Smooth muscle cell (in vitro differentiated cells): ENCODE measurements around the gene USP31. TPM values are rescaled to one million over a fixed set of nuclear protein-coding genes. Genes with fewer than 3 reads are reported as not detected.

Source experiments
- DNase-seq: peaks from one replicate; lab custom pipeline; 2025; ENCODE audit not compliant: unreplicated experiment; lab: John Stamatoyannopoulos, UW
- H2AFZ ChIP-seq: fragments of 200-600 bp; sonication (generic); 2 replicates; pipeline ENCODE4 v1.6.0; 2016; ENCODE audit warnings: antibody characterized with exemption, low read depth, mild to moderate bottlenecking
- H3F3A ChIP-seq: fragments of 200-600 bp; sonication (generic); 2 replicates; pipeline ENCODE4 v1.6.0; 2017; ENCODE audit warnings: antibody characterized with exemption, low read depth
- H3K27ac ChIP-seq: fragments of 200-600 bp; sonication (generic); 2 replicates; pipeline ENCODE4 v1.5.1; 2016; ENCODE audit warnings: low read depth, mild to moderate bottlenecking
- H3K27me3 ChIP-seq: fragments of 200-600 bp; sonication (generic); 2 replicates; pipeline ENCODE4 v1.6.1; 2016; ENCODE audit warnings: low read depth, mild to moderate bottlenecking
- H3K36me3 ChIP-seq: fragments of 200-600 bp; sonication (generic); 2 replicates; pipeline ENCODE4 v1.5.1; 2016; ENCODE audit warnings: low read depth
- H3K4me1 ChIP-seq: fragments of 200-600 bp; sonication (generic); 2 replicates; pipeline ENCODE4 v1.5.1; 2016; ENCODE audit warnings: low read depth
- H3K4me2 ChIP-seq: fragments of 200-600 bp; sonication (generic); 2 replicates; pipeline ENCODE4 v1.6.0; 2016; ENCODE audit warnings: mild to moderate bottlenecking
- H3K4me3 ChIP-seq: fragments of 200-600 bp; sonication (generic); 2 replicates; pipeline ENCODE4 v1.5.1; 2016; ENCODE audit warnings: mild to moderate bottlenecking
- H3K79me2 ChIP-seq: fragments of 200-600 bp; sonication (generic); 2 replicates; pipeline ENCODE4 v1.6.0; 2016; ENCODE audit warnings: low read depth, mild to moderate bottlenecking
- H3K9ac ChIP-seq: fragments of 200-600 bp; sonication (generic); 2 replicates; pipeline ENCODE4 v1.6.0; 2016; ENCODE audit warnings: low read depth
- H3K9me3 ChIP-seq: fragments of 200-600 bp; sonication (generic); replicated peaks from 2 replicates; pipeline ENCODE4 v1.5.1; 2016; ENCODE audit warnings: low read depth
- H4K20me1 ChIP-seq: fragments of 200-600 bp; sonication (generic); 2 replicates; pipeline ENCODE4 v1.6.0; 2016; ENCODE audit warnings: low read depth
- WGBS: methylation state at CpG from one replicate; pipeline ENCODE4 v1.1.7; 2016; ENCODE audit warnings: low lambda C conversion rate; 5-methylcytosine and 5-hydroxymethylcytosine counted together
- polyA plus RNA-seq: library from polyadenylated mRNA; unstranded; fragments of >200 nt; fragmentation: Nextera tagmentation; extraction: Ambion mirVana; gene quantifications from 2 replicates; pipeline ENCODE4 v1.2.1, GENCODE V29; 2016
- total RNA-seq: library from RNA; depleted of rRNA; stranded (reverse); fragments of >200 nt; gene quantifications from 2 replicates; pipeline ENCODE4 v1.2.3, GENCODE V29; 2014
- TF ChIP-seq, protein P1 (sequence below): fragments of 200-600 bp; sonication (generic); IDR thresholded peaks from 2 replicates; pipeline ENCODE4 v1.5.1; 2017; ENCODE audit warnings: borderline replicate concordance, mild to moderate bottlenecking, antibody characterized with exemption; ENCODE audit not compliant: insufficient read depth, poor library complexity, severe bottlenecking

The USP31 gene
- total and polyA plus RNA-seq, 2 experiments from 2014 or later, result 2.7 to 5.7 TPM

DNA sequence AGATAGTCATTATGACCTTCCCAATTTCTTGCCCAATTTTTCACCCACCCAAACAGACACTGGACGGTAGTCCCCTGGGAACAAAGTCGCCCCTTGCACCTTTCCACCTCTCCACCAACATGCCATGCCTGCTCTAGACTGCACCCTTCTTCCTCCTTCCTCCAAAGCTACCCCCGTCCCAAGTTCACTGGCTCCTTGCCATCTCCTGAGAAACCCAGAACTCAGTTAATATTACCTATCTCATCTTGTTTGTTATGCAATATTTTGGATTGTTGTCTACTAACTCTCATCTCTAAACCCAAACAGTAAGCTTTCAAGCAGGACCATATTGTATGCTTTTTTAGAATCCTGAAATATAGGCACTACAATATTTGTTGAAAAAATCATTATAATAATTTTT is 63.3 kb downstream of the USP31 start:
- Histone ChIP-seq H3K79me2 (no peaks in the 10 kb centered on the region), H3K27me3 (no peaks in the 10 kb centered on the region), H3K9me3 (no peaks in the 10 kb centered on the region), H3K4me3 (no peak overlapping the region), H3K4me2 (no peak overlapping the region), H3K36me3 (peaks cover 5% of the 10 kb centered on the region), H3F3A (no peaks in the 10 kb centered on the region), H3K9ac (no peak overlapping the region), H3K4me1 (no peaks in the 10 kb centered on the region), H2AFZ (no peak overlapping the region), H3K27ac (no peak overlapping the region), H4K20me1 (no peaks in the 10 kb centered on the region)
- TF ChIP-seq, protein P1, sequence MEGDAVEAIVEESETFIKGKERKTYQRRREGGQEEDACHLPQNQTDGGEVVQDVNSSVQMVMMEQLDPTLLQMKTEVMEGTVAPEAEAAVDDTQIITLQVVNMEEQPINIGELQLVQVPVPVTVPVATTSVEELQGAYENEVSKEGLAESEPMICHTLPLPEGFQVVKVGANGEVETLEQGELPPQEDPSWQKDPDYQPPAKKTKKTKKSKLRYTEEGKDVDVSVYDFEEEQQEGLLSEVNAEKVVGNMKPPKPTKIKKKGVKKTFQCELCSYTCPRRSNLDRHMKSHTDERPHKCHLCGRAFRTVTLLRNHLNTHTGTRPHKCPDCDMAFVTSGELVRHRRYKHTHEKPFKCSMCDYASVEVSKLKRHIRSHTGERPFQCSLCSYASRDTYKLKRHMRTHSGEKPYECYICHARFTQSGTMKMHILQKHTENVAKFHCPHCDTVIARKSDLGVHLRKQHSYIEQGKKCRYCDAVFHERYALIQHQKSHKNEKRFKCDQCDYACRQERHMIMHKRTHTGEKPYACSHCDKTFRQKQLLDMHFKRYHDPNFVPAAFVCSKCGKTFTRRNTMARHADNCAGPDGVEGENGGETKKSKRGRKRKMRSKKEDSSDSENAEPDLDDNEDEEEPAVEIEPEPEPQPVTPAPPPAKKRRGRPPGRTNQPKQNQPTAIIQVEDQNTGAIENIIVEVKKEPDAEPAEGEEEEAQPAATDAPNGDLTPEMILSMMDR, result no peak
- WGBS, result 94% methylated on average over 3 of the region's 3 CpGs
- DNase-seq, result no peak

DNA sequence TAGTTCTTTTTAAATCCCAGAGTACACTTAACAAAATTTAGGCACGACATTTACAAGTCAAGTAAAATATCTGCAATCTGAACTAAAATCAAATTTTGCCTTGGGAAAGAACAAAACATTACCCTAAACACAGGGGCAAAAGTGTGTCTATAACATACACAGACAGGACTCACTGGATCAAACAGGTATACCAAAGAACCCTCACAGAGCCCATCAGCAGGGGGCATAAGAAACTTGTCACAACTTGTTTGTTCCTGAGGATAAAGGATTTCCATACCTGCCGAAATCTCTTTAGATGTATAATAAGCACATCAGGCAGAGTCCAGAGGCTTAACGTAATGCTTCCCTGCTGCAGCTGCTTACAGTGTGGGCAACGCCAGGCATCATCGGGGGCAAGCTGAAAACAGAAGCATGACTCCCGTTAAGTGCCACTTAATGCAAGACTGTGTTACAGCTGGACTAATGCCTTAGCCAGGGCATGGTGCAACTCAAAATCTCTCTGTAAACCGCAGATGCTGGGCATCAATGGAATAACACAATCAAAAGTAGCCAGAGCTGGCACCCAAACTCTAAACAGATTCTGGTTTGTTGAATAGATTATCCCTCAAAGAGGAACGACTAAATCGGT is 67.0 kb downstream of the USP31 start:
- Histone ChIP-seq H3K27me3 (no peaks in the 10 kb centered on the region), H3K9me3 (no peaks in the 10 kb centered on the region), H3K36me3 (peaks cover 3% of the 10 kb centered on the region), H3K4me2 (no peak overlapping the region), H3F3A (no peaks in the 10 kb centered on the region), H3K4me3 (no peak overlapping the region), H3K27ac (peak overlapping the region; percentile 88), H3K79me2 (no peaks in the 10 kb centered on the region), H3K4me1 (no peaks in the 10 kb centered on the region), H4K20me1 (no peaks in the 10 kb centered on the region), H2AFZ (no peak overlapping the region), H3K9ac (peak overlapping the region; percentile 54)
- 83% methylated on average over 9 of the region's 9 CpGs for WGBS
- TF ChIP-seq, protein P1, result no peak
- no peak for DNase-seq

DNA sequence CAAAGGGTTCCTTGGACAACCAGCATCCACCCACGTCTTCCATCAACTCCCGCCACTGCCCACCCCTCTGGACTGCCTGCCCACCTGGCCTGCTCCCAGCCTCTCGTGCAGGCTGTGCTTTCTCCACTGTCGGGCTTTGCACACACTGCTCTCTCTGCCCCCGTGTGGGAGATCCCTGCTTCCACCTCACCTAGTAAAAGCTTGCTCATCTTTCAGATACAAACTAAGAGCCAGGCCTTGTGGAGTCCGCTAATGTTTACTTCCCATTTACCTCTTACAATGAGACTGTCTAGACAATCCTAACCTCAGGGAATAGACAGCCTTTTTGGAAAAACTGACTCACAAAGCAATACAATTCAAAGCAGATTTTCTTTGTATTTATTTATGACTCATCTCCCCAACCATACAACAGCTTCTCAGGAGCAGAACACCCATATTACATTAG is 67.6 kb downstream of the USP31 start:
- no peak for DNase-seq
- Histone ChIP-seq H3K27ac (peak overlapping the region; percentile 88), H3K27me3 (no peaks in the 10 kb centered on the region), H3K4me1 (no peaks in the 10 kb centered on the region), H3K4me2 (no peak overlapping the region), H3K4me3 (no peak overlapping the region), H4K20me1 (no peaks in the 10 kb centered on the region), H3F3A (no peaks in the 10 kb centered on the region), H3K9ac (peak overlapping the region; percentile 54), H2AFZ (no peak overlapping the region), H3K9me3 (no peaks in the 10 kb centered on the region), H3K36me3 (peaks cover 3% of the 10 kb centered on the region), H3K79me2 (no peaks in the 10 kb centered on the region)
- TF ChIP-seq, protein P1, result no peak
- 73% methylated on average over 6 of the region's 6 CpGs for WGBS

DNA sequence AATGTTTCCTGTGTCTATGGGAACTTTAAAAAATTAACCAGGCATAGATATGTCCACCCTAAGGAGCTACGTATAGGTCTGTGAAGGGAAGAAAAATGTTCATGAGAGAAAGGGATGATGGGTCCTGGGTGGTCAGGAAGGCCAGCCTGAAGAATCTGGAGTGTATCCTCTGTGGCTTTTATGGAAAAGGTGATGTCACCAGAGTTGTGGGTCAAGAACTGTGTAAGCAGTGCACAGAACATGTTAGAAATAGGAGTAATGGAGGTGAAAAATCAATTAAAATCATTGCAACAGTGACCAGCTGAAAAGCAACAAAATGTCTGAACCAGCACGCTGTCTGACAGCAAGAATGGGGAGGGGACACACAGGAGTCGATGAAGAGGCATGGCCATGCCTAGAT is 68.5 kb downstream of the USP31 start:
- Histone ChIP-seq H3K36me3 (peaks cover 3% of the 10 kb centered on the region), H3K4me2 (no peak overlapping the region), H3K27ac (peak overlapping the region; percentile 88), H3K9ac (no peak overlapping the region), H3K4me1 (no peaks in the 10 kb centered on the region), H3K79me2 (no peaks in the 10 kb centered on the region), H3F3A (no peaks in the 10 kb centered on the region), H3K27me3 (no peaks in the 10 kb centered on the region), H4K20me1 (no peaks in the 10 kb centered on the region), H2AFZ (no peak overlapping the region), H3K4me3 (no peak overlapping the region), H3K9me3 (no peaks in the 10 kb centered on the region)
- 91% methylated on average over 3 of the region's 3 CpGs for WGBS
- TF ChIP-seq, protein P1, result no peak
- no peak for DNase-seq
